GM15510 (cell line): ENCODE measurements around the gene SH3RF1.

Experiments used
- POLR2A ChIP-seq: IDR thresholded peaks from 3 replicates; pipeline ENCODE4 v1.6.1; 2011; ENCODE audit warnings: borderline replicate concordance; ENCODE audit not compliant: insufficient read length; ENCODE audit errors: extremely low read depth

Gene SH3RF1

GRCh38 chr4:169263791-169264392, 6.9 kb downstream of the SH3RF1 start:
- no peak for TF ChIP-seq POLR2A

GRCh38 chr4:169260217-169260866, 10.4 kb downstream of the SH3RF1 start:
- no peak for TF ChIP-seq POLR2A

GRCh38 chr4:169259271-169259670, 11.5 kb downstream of the SH3RF1 start:
- no peak for TF ChIP-seq POLR2A

- TF ChIP-seq POLR2A = no peak
Observed at GRCh38 chr4:169258141-169258540, 12.6 kb downstream of the SH3RF1 start.

- TF ChIP-seq POLR2A = no peak
Observed at GRCh38 chr4:169256856-169257761, 13.6 kb downstream of the SH3RF1 start.

- TF ChIP-seq POLR2A = no peak
Observed at GRCh38 chr4:169256101-169256612, 14.6 kb downstream of the SH3RF1 start.

- TF ChIP-seq POLR2A = no peak
Observed at GRCh38 chr4:169254546-169254983, 16.2 kb downstream of the SH3RF1 start.

GRCh38 chr4:169253904-169254303, 16.9 kb downstream of the SH3RF1 start:
- TF ChIP-seq POLR2A = no peak

- TF ChIP-seq POLR2A = no peak
Observed at GRCh38 chr4:169253113-169253671, 17.6 kb downstream of the SH3RF1 start.

GRCh38 chr4:169252339-169253112, 18.2 kb downstream of the SH3RF1 start:
- TF ChIP-seq POLR2A = no peak

GRCh38 chr4:169251291-169252235, 19.2 kb downstream of the SH3RF1 start:
- TF ChIP-seq POLR2A = no peak

GRCh38 chr4:169250796-169251195, 20.0 kb downstream of the SH3RF1 start:
- no peak for TF ChIP-seq POLR2A

GRCh38 chr4:169249999-169250398, 20.8 kb downstream of the SH3RF1 start:
- no peak for TF ChIP-seq POLR2A
